K562 (cell line): Measurements from ENCODE around the gene ANXA4. TPM values are rescaled to one million over a fixed set of nuclear protein-coding genes. Genes with fewer than 3 reads are reported as not detected.

Source experiments
- ATF7 ChIP-seq: fragments of 450-650 bp; IDR thresholded peaks from 2 replicates; pipeline ENCODE4 v1.7.1; 2014; ENCODE audit warnings: mild to moderate bottlenecking, moderate library complexity
- BDP1 ChIP-seq: IDR thresholded peaks from 3 replicates; pipeline ENCODE4 v1.6.1; 2011; ENCODE audit not compliant: insufficient read length, insufficient read depth
- BMI1 ChIP-seq: fragments of 150-350 bp; IDR thresholded peaks from 2 replicates; pipeline ENCODE4 v1.6.1; 2014; ENCODE audit warnings: low read length
- CXXC5 ChIP-seq: fragments of 250-450 bp; sonication (Bioruptor Pico); IDR thresholded peaks from 2 replicates; pipeline ENCODE4 v1.8.0; 2022; ENCODE audit warnings: inconsistent platforms, mild to moderate bottlenecking, moderate library complexity
- E2F4 ChIP-seq: sonication (generic); formaldehyde crosslinking; IDR thresholded peaks from 2 replicates; pipeline ENCODE4 v1.8.0; 2022; ENCODE audit warnings: mild to moderate bottlenecking, low read depth, missing genetic modification reagents
- ETS2 ChIP-seq: IDR thresholded peaks from 2 replicates; pipeline ENCODE4 v1.6.1; 2016; ENCODE audit warnings: borderline replicate concordance, missing genetic modification characterization, mild to moderate bottlenecking, moderate library complexity, missing compliant biosample characterization; ENCODE audit not compliant: poor library complexity, severe bottlenecking
- FIP1L1 ChIP-seq: fragments of 200-400 bp; formaldehyde crosslinking; IDR thresholded peaks from 2 replicates; pipeline ENCODE4 v1.6.1; 2018; ENCODE audit warnings: mild to moderate bottlenecking, low read depth, low read length; ENCODE audit not compliant: poor library complexity, severe bottlenecking
- HDAC3 ChIP-seq: fragments of 450-650 bp; IDR thresholded peaks from 2 replicates; pipeline ENCODE4 v1.6.1; 2018; ENCODE audit warnings: borderline replicate concordance, mild to moderate bottlenecking, moderate library complexity; ENCODE audit not compliant: partially characterized antibody
- HSF4 ChIP-seq: fragments of 250-450 bp; sonication (Bioruptor Pico); IDR thresholded peaks from 2 replicates; pipeline ENCODE4 v2.1.2; 2022; ENCODE audit warnings: mild to moderate bottlenecking, moderate library complexity, borderline replicate concordance
- ILF3 ChIP-seq: fragments of 450-650 bp; IDR thresholded peaks from 2 replicates; pipeline ENCODE4 v1.6.1; 2018; ENCODE audit warnings: antibody characterized with exemption, mild to moderate bottlenecking, moderate library complexity, borderline replicate concordance
- MECOM ChIP-seq: fragments of 250-450 bp; sonication (Bioruptor Pico); IDR thresholded peaks from 2 replicates; pipeline ENCODE4 v1.8.0; 2022; ENCODE audit warnings: inconsistent platforms
- NFXL1 ChIP-seq: fragments of 450-650 bp; formaldehyde crosslinking; IDR thresholded peaks from 2 replicates; pipeline ENCODE4 v1.4.0; 2021; ENCODE audit warnings: mild to moderate bottlenecking
- NFYB ChIP-seq: IDR thresholded peaks from 2 replicates; pipeline ENCODE4 v1.6.1; 2011; ENCODE audit warnings: mild to moderate bottlenecking, moderate library complexity; ENCODE audit not compliant: insufficient read length; ENCODE audit errors: extremely low read depth
- PCBP1 ChIP-seq: fragments of 200-400 bp; formaldehyde crosslinking; IDR thresholded peaks from 2 replicates; pipeline ENCODE4 v1.6.1; 2018; ENCODE audit warnings: mild to moderate bottlenecking, low read depth, low read length; ENCODE audit not compliant: poor library complexity, severe bottlenecking
- RBFOX2 ChIP-seq: fragments of 200-400 bp; formaldehyde crosslinking; IDR thresholded peaks from 2 replicates; pipeline ENCODE4 v1.6.1; 2017; ENCODE audit warnings: low read depth, mild to moderate bottlenecking, low read length, moderate library complexity
- RBM39 ChIP-seq: fragments of 200-400 bp; formaldehyde crosslinking; optimal IDR thresholded peaks from 2 replicates; pipeline ENCODE3; 2018; ENCODE audit warnings: low read depth, low read length
- SOX6 ChIP-seq: fragments of 450-650 bp; IDR thresholded peaks from 2 replicates; pipeline ENCODE4 v1.6.1; 2014; ENCODE audit warnings: mild to moderate bottlenecking
- SREBF1 ChIP-seq: fragments of 150-350 bp; IDR thresholded peaks from 2 replicates; pipeline ENCODE4 v1.6.1; 2014; ENCODE audit warnings: antibody characterized with exemption, low read depth, low read length, borderline replicate concordance
- SUPT5H ChIP-seq: fragments of 450-650 bp; IDR thresholded peaks from 2 replicates; pipeline ENCODE4 v1.6.1; 2016
- TBP ChIP-seq: optimal IDR thresholded peaks from 2 replicates; pipeline ENCODE3; 2011; ENCODE audit warnings: low read depth, low read length, improper control_type of control experiment
- TRIM24 ChIP-seq, 2 experiments: fragments of 450-650 bp; IDR thresholded peaks; 2 replicates each; pipeline ENCODE4 v1.6.1; 2016
- WHSC1 ChIP-seq: IDR thresholded peaks from one replicate; pipeline ENCODE4 v1.6.1; 2012; ENCODE audit warnings: low read length, control low read depth, inconsistent platforms
- XRCC3 ChIP-seq: fragments of 450-650 bp; IDR thresholded peaks from 2 replicates; pipeline ENCODE4 v1.6.1; 2017; ENCODE audit warnings: mild to moderate bottlenecking, moderate library complexity
- YY1 ChIP-seq, 3 experiments: IDR thresholded peaks; 2 replicates each; pipeline ENCODE4 v1.6.1; 2011; ENCODE audit warnings: low read length in 2 of 3, mild to moderate bottlenecking in 2 of 3, moderate library complexity in 2 of 3, borderline replicate concordance in 1 of 3, control low read depth in 1 of 3, low read depth in 1 of 3; ENCODE audit not compliant: insufficient read depth in 3 of 3, insufficient replicate concordance in 2 of 3, control insufficient read depth in 1 of 3, insufficient read length in 1 of 3; ENCODE audit errors: extremely low read depth in 1 of 3
- ZEB2 ChIP-seq: fragments of 450-650 bp; IDR thresholded peaks from 2 replicates; pipeline ENCODE4 v1.6.1; 2016
- ZKSCAN1 ChIP-seq: fragments of 150-350 bp; IDR thresholded peaks from 2 replicates; pipeline ENCODE4 v1.6.1; 2016; ENCODE audit warnings: low read depth, low read length
- ZNF175 ChIP-seq: fragments of 200-800 bp; sonication (Bioruptor generic); IDR thresholded peaks from 2 replicates; pipeline ENCODE4 v1.6.1; 2016; ENCODE audit warnings: low read depth, mild to moderate bottlenecking, missing genetic modification characterization, missing compliant biosample characterization
- polyA plus RNA-seq, 8 experiments: library from polyadenylated mRNA; depleted of rRNA in 4 of 8; stranded (reverse) in 5 of 8; unstranded in 3 of 8; fragments of >200 nt; fragmentation: Nextera tagmentation in 2 of 8; fragmentation: Illumina TruSeq in 1 of 8; extraction: Ambion mirVana in 2 of 8; extraction: Trizol in 1 of 8; gene quantifications; 2 replicates each; pipeline versions ENCODE4 v1.2.1 to v1.2.3, GENCODE V29; 2011 to 2014; ENCODE audit warnings: inconsistent platforms in 1 of 8, missing spikeins in 1 of 8
- total RNA-seq, 7 experiments: library from RNA; depleted of rRNA in 6 of 7; stranded (reverse); fragments of >200 nt in 6 of 7; fragmentation: Illumina TruSeq in 2 of 7; extraction: Trizol in 2 of 7; gene quantifications; 2 replicates each; pipeline versions ENCODE4 v1.2.1 to v1.2.3, GENCODE V29; 2011 to 2021; ENCODE audit warnings: low replicate concordance in 1 of 7
- TF ChIP-seq, protein P1 (sequence below), 2 experiments: fragments of 200-800 bp in 1 of 2; sonication (Bioruptor generic) in 1 of 2; sonication (generic) in 1 of 2; formaldehyde crosslinking in 1 of 2; IDR thresholded peaks in 1 of 2; conservative IDR thresholded peaks in 1 of 2; 2 replicates each; pipeline versions ENCODE4 v1.5.0 to v1.6.1; 2016 to 2020; ENCODE audit warnings: missing compliant biosample characterization in 1 of 2, missing genetic modification characterization in 1 of 2, missing genetic modification reagents in 1 of 2

The ANXA4 gene
- total and polyA plus RNA-seq, 9 of the 15 experiments (the other 6 are each of a cell fraction or from before 2014, with no cell fraction given) = 3.4 to 13.6 (median 11.6) TPM

- TF ChIP-seq YY1 (IDR thresholded peaks at IDR 0.05; ENCODE audit: borderline replicate concordance in 1 of 3, control insufficient read depth in 1 of 3, extremely low read depth in 1 of 3, insufficient read depth in 3 of 3, insufficient read length in 1 of 3, insufficient replicate concordance in 2 of 3, low read depth in 1 of 3, low read length in 2 of 3) = no peak
- no peak for TF ChIP-seq SREBF1
- TF ChIP-seq TRIM24 (IDR thresholded peaks at IDR 0.05) = no peak
- TF ChIP-seq MECOM (CRISPR knock-in tag) = no peak
- no peak for TF ChIP-seq NFYB
- TF ChIP-seq, protein P1, sequence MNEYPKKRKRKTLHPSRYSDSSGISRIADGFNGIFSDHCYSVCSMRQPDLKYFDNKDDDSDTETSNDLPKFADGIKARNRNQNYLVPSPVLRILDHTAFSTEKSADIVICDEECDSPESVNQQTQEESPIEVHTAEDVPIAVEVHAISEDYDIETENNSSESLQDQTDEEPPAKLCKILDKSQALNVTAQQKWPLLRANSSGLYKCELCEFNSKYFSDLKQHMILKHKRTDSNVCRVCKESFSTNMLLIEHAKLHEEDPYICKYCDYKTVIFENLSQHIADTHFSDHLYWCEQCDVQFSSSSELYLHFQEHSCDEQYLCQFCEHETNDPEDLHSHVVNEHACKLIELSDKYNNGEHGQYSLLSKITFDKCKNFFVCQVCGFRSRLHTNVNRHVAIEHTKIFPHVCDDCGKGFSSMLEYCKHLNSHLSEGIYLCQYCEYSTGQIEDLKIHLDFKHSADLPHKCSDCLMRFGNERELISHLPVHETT (CRISPR knock-in tag; conservative IDR thresholded peaks at IDR 0.05 in 1 of 2, IDR thresholded peaks at IDR 0.05 in 1 of 2) = 0 out of 4 replicates have a peak, but pooled peaks of 1 of the 2 experiments have one; percentile 53
- no peak for TF ChIP-seq HSF4 (CRISPR knock-in tag)
- TF ChIP-seq ZKSCAN1 = no peak
- TF ChIP-seq WHSC1 = no peak
- no peak for TF ChIP-seq SOX6
- no peak for TF ChIP-seq BDP1
- no peak for TF ChIP-seq RBM39
- TF ChIP-seq SUPT5H = peak; percentile 73
- TF ChIP-seq E2F4 (CRISPR knock-in tag) = no peak
- TF ChIP-seq XRCC3 = no peak
- 0 out of 2 replicates have a peak, but pooled peaks have one; percentile 40 for TF ChIP-seq ZEB2
- peak; percentile 53 for TF ChIP-seq FIP1L1
- peak; percentile 60 for TF ChIP-seq CXXC5 (CRISPR knock-in tag)
- peak; percentile 50 for TF ChIP-seq TBP
- TF ChIP-seq NFXL1 (CRISPR knock-in tag) = no peak
- TF ChIP-seq ILF3 = no peak
- TF ChIP-seq RBFOX2 = peak; percentile 84
- no peak for TF ChIP-seq HDAC3
- TF ChIP-seq ATF7 = peak; percentile 46
- peak; percentile 22 for TF ChIP-seq PCBP1
- no peak for TF ChIP-seq ETS2
- no peak for TF ChIP-seq ZNF175 (CRISPR knock-in tag)
- no peak for TF ChIP-seq BMI1
These were observed at the start of gene ANXA4 (continued) for GRCh38 chr2:69741575-69742321.
